Lower leg skin (tissue), 4 donors: Measurements from ENCODE around the gene RNF149. TPM values are rescaled to one million over a fixed set of nuclear protein-coding genes. Genes with fewer than 3 reads are reported as not detected.

Experiments used
- DNase-seq, 2 donors: peaks; one replicate each; pipeline ENCODE4 v3.0.0-alpha.2; 2019; ENCODE audit warnings: low spot score in 2 of 2
- H3K4me3 ChIP-seq: fragments of 200-600 bp; sonication (generic); 2 replicates; pipeline ENCODE4 v1.5.1; 2017; ENCODE audit warnings: mild to moderate bottlenecking, low read depth; ENCODE audit not compliant: poor library complexity, severe bottlenecking
- POLR2A ChIP-seq, 2 donors: fragments of 450-650 bp; IDR thresholded peaks; one replicate each; pipeline ENCODE4 v1.6.1; 2016 to 2017; ENCODE audit warnings: antibody characterized with exemption in 2 of 2, mild to moderate bottlenecking in 1 of 2, moderate library complexity in 1 of 2
- WGBS, 2 donors: methylation state at CpG; one replicate each; pipeline ENCODE4 v1.1.5; 2018; 5-methylcytosine and 5-hydroxymethylcytosine counted together
- intact Hi-C: fragments of 100-400 bp; cut with DNase I; formaldehyde crosslinking; loops from one replicate; pipeline ENCODE4 v1.15.0; 2023; ENCODE audit warnings: low total_unique reads
- total RNA-seq, 4 donors: library from RNA; depleted of rRNA; stranded (reverse); fragments of >200 nt; gene quantifications; one replicate each; pipeline ENCODE4 v1.1.0, GENCODE V29; 2016
- TF ChIP-seq, protein P1 (sequence below), 3 donors: fragments of 450-650 bp; IDR thresholded peaks; one replicate each; pipeline ENCODE4 v1.5.1; 2016; ENCODE audit warnings: antibody characterized with exemption in 3 of 3, mild to moderate bottlenecking in 3 of 3, moderate library complexity in 2 of 3

RNF149 gene
- total RNA-seq, 4 donors from 2014 or later, result 59.8 to 120 (median 77.7) TPM

DNA sequence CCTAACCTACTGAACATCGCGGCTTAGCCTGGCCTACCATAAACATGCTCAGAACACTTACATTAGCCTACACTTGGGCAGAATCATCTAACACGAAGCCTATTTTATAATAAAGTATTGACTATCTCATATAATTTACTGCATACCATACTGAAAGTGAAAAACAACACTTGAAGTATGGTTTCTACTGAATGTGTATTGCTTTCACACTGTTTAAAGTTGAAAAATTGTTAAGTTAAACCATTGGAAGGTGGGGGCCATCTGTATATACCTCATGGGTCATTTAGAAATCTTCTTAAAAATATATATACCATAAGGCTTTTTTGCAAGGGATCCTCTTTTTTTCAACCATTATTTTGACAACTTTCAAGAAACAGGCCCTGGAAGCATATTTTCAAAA, 16.5 kb downstream of the RNF149 start:
- H3K4me3 ChIP-seq, result no peak overlapping the region
- intact Hi-C loops, result no loop called here
- 96 to 99% methylated on average over 3 of the region's 3 CpGs for WGBS, 2 donors
- TF ChIP-seq, protein P1, sequence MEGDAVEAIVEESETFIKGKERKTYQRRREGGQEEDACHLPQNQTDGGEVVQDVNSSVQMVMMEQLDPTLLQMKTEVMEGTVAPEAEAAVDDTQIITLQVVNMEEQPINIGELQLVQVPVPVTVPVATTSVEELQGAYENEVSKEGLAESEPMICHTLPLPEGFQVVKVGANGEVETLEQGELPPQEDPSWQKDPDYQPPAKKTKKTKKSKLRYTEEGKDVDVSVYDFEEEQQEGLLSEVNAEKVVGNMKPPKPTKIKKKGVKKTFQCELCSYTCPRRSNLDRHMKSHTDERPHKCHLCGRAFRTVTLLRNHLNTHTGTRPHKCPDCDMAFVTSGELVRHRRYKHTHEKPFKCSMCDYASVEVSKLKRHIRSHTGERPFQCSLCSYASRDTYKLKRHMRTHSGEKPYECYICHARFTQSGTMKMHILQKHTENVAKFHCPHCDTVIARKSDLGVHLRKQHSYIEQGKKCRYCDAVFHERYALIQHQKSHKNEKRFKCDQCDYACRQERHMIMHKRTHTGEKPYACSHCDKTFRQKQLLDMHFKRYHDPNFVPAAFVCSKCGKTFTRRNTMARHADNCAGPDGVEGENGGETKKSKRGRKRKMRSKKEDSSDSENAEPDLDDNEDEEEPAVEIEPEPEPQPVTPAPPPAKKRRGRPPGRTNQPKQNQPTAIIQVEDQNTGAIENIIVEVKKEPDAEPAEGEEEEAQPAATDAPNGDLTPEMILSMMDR (IDR thresholded peaks at IDR 0.05), result no peak
- TF ChIP-seq POLR2A (IDR thresholded peaks at IDR 0.05), result no peak
- DNase-seq, result no peak

DNA sequence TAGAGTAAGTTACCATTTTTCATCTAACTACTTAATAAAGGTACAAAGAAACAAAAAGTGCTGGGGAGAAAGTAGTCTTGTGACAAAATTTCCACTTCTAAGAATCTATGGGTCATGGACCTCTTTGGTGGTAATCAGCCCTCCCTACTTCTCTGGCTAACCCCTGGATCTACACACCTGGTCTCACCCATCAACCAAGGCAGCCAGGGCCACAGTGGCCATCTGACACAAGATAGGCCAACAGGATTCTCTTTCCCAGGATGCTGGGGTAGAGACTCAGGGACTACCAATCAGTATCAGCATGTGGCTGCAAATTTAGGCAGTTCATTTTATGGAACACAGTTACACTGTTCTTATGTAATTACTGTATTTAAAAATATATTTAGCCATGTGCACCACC, 17.8 kb downstream of the RNF149 start:
- H3K4me3 ChIP-seq, result no peak overlapping the region
- DNase-seq, result no peak
- intact Hi-C loops, result no loop called here
- TF ChIP-seq POLR2A (IDR thresholded peaks at IDR 0.05), result no peak
- TF ChIP-seq, protein P1 (IDR thresholded peaks at IDR 0.05), result no peak

DNA sequence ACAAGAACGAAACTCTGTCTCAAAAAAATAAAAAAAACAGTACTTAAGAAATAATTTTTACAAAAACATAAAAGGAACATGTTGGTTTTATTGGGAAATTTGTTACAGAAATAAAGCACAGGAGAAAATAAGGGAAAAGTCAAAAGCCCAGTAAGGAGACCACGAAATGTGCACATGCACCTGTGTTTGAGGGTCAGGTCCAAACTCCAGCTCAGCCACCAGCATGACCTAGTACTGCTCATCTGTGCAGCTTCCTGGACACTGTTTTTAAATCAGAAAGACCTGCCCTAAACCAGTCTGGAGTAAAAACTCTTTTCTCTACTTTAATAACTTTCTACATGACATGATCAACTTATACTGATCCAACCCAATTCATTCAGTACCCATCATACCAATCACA, 21.2 kb downstream of the RNF149 start:
- intact Hi-C loops, result no loop called here
- 91 to 98% methylated on average over 2 of the region's 2 CpGs for WGBS, 2 donors
- no peak overlapping the region for H3K4me3 ChIP-seq
- TF ChIP-seq, protein P1 (IDR thresholded peaks at IDR 0.05), result no peak
- no peak for TF ChIP-seq POLR2A (IDR thresholded peaks at IDR 0.05)
- no peak for DNase-seq

DNA sequence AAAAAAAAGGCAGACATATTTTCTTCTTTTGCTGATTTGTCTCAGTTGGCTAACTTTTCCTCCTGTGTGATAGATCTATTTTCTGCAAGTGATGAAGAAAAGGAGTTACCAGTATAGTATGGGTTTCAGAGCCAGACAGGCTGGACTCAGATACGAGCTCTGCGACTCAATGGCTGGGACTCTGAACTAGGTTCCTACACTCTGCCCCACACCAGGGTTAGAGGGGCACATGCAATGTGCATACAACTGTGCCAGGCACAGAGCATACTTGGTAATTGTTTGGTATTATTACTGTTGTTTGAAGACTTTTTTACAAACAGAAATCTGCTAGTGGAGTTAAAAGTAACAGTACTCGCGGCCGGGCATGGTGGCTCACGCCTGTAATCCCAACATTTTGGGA, 21.8 kb downstream of the RNF149 start:
- no peak for DNase-seq
- intact Hi-C loops, result no loop called here
- TF ChIP-seq, protein P1 (IDR thresholded peaks at IDR 0.05), result no peak
- H3K4me3 ChIP-seq, result no peak overlapping the region
- 95 to 96% methylated on average over 6 of the region's 6 CpGs for WGBS, 2 donors

DNA sequence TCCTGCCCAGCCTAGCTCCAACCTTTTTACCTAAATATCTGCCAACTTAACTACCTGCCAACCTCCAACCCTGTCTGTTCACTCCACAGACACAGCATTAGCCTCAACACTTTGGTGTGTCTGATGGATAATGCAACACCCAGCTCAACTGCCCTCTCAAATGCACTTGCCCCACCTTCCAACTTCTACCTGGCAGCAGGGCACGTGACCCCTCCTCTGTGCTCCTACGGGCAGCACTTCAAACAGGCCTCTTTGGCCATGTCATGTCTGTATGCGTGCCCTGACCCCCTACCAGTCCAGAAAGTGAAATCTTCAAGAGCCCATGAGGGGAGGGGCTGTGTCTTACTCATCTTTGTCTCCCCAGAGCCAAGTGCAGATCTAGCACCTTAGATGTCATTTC, 25.5 kb downstream of the RNF149 start:
- DNase-seq, result no peak
- no peak overlapping the region for H3K4me3 ChIP-seq
- 87 to 96% methylated on average over 3 of the region's 3 CpGs for WGBS, 2 donors
- TF ChIP-seq, protein P1 (IDR thresholded peaks at IDR 0.05), result no peak
- no peak for TF ChIP-seq POLR2A (IDR thresholded peaks at IDR 0.05)
- intact Hi-C loops, result no loop called here

DNA sequence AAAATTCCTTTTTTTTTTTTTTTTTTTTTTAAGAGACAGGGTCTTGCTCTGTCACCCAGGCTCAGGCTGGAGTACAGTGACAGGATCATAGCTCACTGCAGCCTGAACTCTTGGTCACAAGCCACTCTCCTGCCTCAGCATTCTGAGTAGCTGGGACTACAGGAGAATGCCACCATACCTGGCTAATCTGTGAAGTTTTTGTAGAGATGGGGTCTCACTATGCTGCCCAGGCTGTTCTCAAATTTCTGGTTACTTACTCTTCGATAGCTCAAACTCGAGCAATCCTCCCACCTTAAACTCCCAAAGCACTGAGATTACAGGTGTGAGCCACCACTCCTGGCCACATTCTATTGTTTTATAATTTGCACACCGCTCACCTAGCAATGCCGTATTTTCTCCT, 27.0 kb downstream of the RNF149 start:
- no peak for TF ChIP-seq POLR2A (IDR thresholded peaks at IDR 0.05)
- TF ChIP-seq, protein P1 (IDR thresholded peaks at IDR 0.05), result no peak
- no peak for DNase-seq
- no peak overlapping the region for H3K4me3 ChIP-seq
- intact Hi-C loops, result no loop called here
- WGBS, 2 donors, result 89 to 90% methylated on average over 4 of the region's 4 CpGs
